ENCODE measurements around the gene GARNL3.

The GARNL3 gene

GRCh38 chr9:127308652-127309434 lies 44.3 kb downstream of the GARNL3 start:
- DNase-seq (ENCODE audit: low spot score), result no peak
- H3K27ac ChIP-seq, result peak overlapping the region; percentile 44 to 50
- no peak for TF ChIP-seq CTCF (IDR thresholded peaks at IDR 0.05)
- no peak overlapping the region for H3K4me3 ChIP-seq

GRCh38 chr9:127309715-127310114 lies 45.1 kb downstream of the GARNL3 start:
- no peak for DNase-seq (ENCODE audit: low spot score)
- no peak overlapping the region for H3K4me3 ChIP-seq
- no peak for TF ChIP-seq CTCF (IDR thresholded peaks at IDR 0.05)
- H3K27ac ChIP-seq, result peak overlapping the region in 1 of 2 donors; percentile 50

DNA sequence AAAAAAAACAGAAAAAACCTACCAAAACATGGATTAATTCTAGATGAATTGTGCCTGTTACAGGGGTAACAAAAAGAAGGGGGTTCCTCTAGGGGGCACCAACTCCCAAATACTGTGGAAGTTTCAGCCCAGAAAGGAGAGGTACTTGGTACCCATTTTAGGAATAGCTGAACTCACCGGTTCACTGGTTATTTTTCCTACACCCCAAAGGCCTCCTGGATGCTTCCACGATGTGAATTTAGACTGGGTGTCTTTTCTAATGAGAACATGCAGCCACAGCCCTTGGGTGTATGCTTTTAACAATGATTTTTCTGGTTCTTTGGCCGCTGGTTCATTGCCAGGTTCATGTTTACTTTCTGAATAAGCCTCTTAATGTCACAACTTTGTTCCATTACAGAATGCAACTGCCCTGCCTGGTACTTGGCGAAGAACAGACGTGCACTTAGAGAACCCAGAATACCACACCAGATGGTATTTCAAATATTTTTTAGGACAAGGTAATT lies 46.7 kb downstream of the GARNL3 start:
- peak; percentile 77 for DNase-seq (ENCODE audit: low spot score)
- TF ChIP-seq CTCF (IDR thresholded peaks at IDR 0.05), result peak; percentile 32
- peak overlapping the region; percentile 81 to 84 for H3K27ac ChIP-seq
- H3K4me3 ChIP-seq, result peak overlapping the region; percentile 5

DNA sequence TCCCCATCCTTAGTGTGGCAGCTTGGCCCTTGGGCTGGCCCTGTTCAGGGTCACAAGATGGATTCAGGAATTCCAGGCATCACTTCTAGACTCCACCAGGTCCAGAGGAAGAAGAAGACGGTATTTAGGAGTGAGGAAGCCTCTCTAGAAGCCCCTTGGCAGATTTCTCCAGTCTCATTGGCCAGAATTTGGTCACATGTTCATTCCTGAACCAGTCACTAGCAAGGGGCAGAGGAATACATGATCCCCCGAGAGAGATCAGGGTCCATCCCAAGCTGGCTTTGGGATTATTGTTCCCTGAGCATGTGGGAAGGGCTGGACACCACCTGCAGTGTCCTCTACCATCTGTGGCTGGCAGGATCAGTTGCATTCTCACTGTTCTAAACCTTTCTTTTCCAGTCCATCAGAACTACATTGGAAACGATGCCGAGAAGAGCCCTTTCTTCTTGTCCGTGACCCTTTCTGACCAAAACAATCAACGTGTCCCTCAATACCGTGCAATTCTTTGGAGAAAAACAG lies 48.5 kb downstream of the GARNL3 start:
- H3K27ac ChIP-seq, result peak overlapping the region in 1 of 2 donors; percentile 84
- no peak for DNase-seq (ENCODE audit: low spot score)
- TF ChIP-seq CTCF (IDR thresholded peaks at IDR 0.05), result no peak

DNA sequence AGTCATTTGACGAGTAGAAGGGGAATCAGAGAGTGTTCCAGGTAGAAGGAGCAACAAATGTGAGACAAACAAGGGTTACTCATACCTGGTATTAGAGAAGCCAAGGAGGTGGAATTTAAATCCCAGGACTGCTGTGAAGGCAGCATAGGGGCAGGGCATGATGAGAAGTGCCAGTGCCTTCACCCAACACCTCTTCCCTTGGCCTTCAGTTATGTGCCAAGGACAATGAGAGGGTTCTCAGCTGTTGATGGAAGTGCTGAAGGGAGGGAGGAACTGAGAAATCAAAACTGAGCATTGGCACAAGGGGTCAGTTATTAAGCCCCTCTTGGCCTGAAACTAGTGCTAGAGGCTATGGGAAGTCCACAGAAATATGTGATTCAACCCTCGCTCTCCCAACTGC lies 50.3 kb downstream of the GARNL3 start:
- DNase-seq (ENCODE audit: low spot score), result no peak
- Histone ChIP-seq H3K4me3 (no peak overlapping the region), H3K27ac (no peak overlapping the region)
- TF ChIP-seq CTCF (IDR thresholded peaks at IDR 0.05), result no peak

More for the DNA sequence above, 48.5 kb downstream of the GARNL3 start:
- no peak overlapping the region for H3K4me3 ChIP-seq

GRCh38 chr9:127316586-127317323 lies 52.2 kb downstream of the GARNL3 start:
- no peak for TF ChIP-seq CTCF (IDR thresholded peaks at IDR 0.05)
- H3K27ac ChIP-seq, result peak overlapping the region in 1 of 2 donors; percentile 24
- H3K4me3 ChIP-seq, result no peak overlapping the region
- DNase-seq (ENCODE audit: low spot score), result no peak

All from coronary artery (tissue), 2 donors.